Measurements from ENCODE around the gene RNLS.

Gene RNLS

DNA sequence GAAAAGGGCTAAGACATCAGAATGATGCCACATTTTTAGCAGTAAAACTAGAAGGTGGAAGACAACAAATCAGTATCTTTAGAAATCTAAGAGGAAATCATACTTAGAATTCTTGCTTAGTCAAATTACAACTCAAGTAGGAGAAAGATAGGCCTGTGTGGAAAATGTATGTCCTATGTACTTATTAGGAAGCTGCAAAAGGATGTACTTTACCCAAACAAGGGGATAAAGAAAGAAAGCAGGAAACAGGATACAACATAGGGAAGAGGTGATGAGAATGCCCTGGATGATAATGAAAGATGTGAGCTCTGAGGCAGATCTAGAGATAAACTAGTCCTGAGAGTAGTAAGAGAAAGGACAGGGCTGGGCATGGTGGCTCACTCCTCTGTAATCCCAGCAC, 54.9 kb downstream of the RNLS start:
- DNase-seq (ENCODE audit: low read depth): no peak
- TF ChIP-seq, protein P1, sequence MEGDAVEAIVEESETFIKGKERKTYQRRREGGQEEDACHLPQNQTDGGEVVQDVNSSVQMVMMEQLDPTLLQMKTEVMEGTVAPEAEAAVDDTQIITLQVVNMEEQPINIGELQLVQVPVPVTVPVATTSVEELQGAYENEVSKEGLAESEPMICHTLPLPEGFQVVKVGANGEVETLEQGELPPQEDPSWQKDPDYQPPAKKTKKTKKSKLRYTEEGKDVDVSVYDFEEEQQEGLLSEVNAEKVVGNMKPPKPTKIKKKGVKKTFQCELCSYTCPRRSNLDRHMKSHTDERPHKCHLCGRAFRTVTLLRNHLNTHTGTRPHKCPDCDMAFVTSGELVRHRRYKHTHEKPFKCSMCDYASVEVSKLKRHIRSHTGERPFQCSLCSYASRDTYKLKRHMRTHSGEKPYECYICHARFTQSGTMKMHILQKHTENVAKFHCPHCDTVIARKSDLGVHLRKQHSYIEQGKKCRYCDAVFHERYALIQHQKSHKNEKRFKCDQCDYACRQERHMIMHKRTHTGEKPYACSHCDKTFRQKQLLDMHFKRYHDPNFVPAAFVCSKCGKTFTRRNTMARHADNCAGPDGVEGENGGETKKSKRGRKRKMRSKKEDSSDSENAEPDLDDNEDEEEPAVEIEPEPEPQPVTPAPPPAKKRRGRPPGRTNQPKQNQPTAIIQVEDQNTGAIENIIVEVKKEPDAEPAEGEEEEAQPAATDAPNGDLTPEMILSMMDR (conservative IDR thresholded peaks at IDR 0.05; ENCODE audit: control insufficient read depth, insufficient read depth, low read depth, low read length): no peak
- H3K4me3 ChIP-seq (ENCODE audit: control insufficient read depth, low read depth, low read length): no peak overlapping the region

DNA sequence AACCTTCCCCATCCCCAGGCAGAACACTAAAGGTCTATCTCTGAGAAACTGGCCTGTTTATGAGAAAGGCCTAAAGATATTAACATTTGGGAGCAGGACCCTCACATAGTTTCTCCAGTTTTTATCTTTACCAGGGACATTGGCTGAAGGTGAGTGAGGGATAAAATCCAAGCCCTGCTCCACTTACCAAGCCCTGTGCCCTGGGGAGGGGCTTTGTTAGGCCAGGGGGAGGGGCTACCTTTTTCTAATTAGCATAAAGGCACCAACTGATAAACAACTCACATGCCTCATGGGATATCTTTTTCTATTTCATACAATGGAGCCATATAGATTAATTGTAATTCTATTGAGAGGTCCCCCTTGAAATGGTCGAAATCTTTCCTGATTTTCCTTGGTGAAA, 55.9 kb downstream of the RNLS start:
- TF ChIP-seq, protein P1 (conservative IDR thresholded peaks at IDR 0.05; ENCODE audit: control insufficient read depth, insufficient read depth, low read depth, low read length): no peak
- H3K4me3 ChIP-seq (ENCODE audit: control insufficient read depth, low read depth, low read length): no peak overlapping the region
- no peak for DNase-seq (ENCODE audit: low read depth)

DNA sequence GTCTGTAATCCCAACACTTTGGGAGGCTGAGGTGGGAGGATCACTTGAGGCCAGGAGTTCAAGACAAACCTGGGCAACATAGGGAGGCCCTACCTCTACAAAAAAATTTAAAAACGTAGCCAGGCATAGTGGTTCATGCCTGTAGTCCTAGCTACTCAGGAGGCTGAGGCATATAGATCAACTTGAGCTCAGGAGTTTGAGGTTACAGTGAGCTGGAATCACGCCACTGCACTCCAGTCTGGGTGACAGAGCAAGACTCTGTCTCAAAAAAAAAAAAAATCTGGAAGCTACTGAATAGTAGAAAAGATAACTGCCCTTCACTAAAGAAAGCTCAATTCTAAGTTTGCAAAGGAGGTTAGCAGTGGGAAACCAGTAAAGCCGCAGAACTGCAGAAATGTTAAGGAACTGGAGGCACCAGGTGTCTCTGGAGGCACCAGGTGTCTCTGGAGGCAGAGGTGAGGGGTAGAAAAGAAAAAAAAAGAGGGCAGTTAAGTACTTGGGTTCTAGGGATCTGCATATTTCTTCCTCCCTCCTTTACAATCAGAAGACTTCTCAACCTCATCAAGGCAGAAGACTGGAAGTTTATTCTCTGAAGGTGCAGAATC, 56.5 kb downstream of the RNLS start:
- no peak overlapping the region for H3K4me3 ChIP-seq (ENCODE audit: control insufficient read depth, low read depth, low read length)
- no peak for DNase-seq (ENCODE audit: low read depth)
- TF ChIP-seq, protein P1 (conservative IDR thresholded peaks at IDR 0.05; ENCODE audit: control insufficient read depth, insufficient read depth, low read depth, low read length): no peak

DNA sequence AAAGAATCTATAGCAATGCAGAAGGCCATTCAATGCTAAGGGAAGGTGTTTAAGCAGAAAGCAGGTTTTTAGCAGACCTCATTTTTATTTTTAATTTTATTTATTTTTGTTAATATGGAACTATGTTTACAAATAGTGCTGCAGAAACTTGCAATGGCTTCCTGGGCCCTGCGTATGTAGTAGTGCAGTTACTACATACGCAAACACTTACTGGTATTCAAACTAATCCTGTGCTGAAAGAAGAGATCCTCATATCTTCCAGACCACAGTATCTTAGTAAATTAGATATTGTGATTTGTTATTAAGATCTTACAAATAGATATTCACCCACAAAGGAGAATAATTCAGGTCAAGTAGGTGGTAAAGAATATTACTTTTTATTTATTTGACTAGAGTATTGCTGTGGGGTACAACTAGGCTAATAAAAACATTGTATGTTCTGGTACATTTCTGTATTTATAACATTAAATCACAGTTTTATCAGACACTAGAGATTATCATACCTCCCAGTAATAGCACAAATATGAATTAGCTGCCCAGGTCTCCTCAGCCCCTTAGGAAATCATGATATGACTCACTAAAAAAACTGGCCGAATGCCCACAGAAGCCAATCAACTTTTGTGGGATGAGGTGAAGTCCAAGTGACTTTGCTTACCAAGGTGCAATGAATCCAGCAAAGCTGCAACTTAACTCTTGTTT, 57.6 kb downstream of the RNLS start:
- TF ChIP-seq, protein P1 (conservative IDR thresholded peaks at IDR 0.05; ENCODE audit: control insufficient read depth, insufficient read depth, low read depth, low read length): no peak
- DNase-seq (ENCODE audit: low read depth): peak; percentile 77
- H3K4me3 ChIP-seq (ENCODE audit: control insufficient read depth, low read depth, low read length): no peak overlapping the region

DNA sequence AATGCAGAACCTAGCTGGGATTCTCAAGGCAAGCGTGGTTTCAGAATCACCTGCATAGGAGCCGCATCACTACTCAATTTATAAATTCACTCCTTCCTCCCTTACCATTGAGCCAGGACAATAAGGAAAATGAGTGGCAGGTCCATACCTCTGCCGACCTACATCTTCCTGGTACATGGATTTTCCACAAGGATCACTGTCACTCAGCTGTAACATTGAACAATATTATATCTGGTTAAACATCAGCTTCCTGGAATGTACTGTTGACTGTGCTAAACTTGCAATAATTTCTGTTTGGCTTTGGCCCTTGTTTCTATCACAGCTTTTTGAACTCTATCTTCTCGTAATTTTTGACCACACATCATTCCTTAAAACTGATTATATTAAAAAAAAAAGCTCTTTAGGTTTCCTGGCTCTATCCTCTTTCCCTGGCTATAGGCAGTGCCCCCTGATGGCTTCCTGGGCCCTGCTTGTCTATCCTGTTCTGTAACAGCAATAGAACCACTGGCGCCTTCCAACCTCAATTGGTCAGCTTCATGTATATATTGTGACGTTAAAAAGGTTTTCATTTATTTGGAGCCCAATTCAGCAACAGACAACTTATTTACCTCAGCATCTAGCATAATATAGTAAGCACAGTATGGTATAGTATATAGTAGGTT, 59.2 kb downstream of the RNLS start:
- H3K4me3 ChIP-seq (ENCODE audit: control insufficient read depth, low read depth, low read length): no peak overlapping the region
- DNase-seq (ENCODE audit: low read depth): no peak
- TF ChIP-seq, protein P1 (conservative IDR thresholded peaks at IDR 0.05; ENCODE audit: control insufficient read depth, insufficient read depth, low read depth, low read length): no peak

DNA sequence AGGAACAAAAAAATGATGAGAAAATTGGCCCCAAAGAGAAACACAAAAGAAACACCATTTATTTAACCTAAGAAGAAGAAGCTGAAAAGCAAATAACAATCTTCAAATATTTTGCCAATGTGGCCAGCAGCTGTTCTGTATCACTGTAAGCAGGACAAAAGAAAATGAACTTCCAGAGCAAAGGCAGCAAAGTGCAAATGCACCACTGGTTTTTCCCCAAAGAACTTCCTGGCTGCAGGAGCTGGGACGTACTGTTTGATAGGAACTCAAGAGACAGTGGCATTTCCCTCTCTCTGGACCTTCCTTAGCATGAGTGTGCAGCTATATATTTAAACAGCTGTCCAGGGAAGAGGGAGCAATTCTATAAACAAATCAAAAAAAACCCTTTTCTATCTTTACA, 60.4 kb downstream of the RNLS start:
- no peak for DNase-seq (ENCODE audit: low read depth)
- TF ChIP-seq, protein P1 (conservative IDR thresholded peaks at IDR 0.05; ENCODE audit: control insufficient read depth, insufficient read depth, low read depth, low read length): no peak
- no peak overlapping the region for H3K4me3 ChIP-seq (ENCODE audit: control insufficient read depth, low read depth, low read length)
